HG02943 (cell line): ENCODE data around the gene GASK1B.
A peak's percentile ranks its signal among the peaks of the same experiment; 100 is the strongest.

Source experiments
- ATAC-seq: cut with Tn5 transposase; IDR thresholded peaks from one replicate; pipeline ENCODE4 v1.9.1; 2021; ENCODE audit warnings: mild to moderate bottlenecking, low read depth, moderate library complexity; ENCODE audit not compliant: unreplicated experiment

Gene GASK1B

DNA sequence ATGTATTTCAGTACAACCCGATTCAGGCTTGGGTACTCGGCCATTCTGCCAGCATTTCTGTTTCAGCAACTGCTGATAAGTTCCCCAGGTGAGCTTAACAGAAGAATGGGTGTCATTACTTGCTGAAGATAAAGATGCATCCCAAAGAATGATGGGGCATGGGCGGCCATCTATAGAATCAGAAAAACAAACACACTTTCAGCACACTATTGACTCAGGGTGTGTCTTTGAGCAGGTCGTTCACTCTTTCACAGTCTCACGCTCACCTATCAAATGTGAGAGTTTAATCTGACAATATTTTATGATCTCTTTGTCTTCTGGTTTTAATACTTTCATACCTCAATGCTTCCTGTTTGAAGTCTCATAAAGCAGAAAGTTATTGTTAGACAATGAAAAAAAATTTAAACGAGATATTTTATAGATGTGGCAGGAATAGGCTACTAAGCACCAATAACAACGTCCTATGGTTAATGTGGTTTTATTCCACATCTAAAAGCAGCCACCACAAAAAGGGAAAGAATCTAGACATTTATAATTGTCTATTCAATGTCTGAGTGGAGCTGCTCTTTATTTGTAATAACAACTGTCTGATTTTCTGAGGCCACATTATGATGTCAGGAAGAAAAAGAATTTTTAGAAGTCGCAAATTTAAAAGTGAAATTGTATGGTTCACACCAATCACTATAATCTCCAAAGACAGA lies 17.0 kb downstream of the GASK1B start:
- ATAC-seq = no peak

DNA sequence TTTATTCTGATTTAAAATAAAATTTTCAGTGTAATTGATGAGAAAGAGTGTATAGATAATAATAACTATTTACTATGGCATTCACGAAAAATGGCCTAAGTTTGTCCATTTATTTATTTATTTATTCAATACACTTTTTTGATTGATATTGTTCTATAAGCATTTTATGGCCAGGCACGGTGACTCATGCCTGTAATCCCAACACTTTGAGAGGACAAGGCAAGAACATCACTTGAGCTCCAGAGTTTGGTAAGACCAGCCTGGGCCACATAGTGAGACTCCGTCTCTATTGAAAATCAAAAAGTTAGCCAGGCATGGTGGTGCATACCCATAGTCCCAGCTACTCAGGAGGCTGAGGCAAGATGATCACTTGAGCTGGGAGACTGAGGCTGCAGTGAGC lies 25.7 kb downstream of the GASK1B start:
- ATAC-seq = no peak

DNA sequence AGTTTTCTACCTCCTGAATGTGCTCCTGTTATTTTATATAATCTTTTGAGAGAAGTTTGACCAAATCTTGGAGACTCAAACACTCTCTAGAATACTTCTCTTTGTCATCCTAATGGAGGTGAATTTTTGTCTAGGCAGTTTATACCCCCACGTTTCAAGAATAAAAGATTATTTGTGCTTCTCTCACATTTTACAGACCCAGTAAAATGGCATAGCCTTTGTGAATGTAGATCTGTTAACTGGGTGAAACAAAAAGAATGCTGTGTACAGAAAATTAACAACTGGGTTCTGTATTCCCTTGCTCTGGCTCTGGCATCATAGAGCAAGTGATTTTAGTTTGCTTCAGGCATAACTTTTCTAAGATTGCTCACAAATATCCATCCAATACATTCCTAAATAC lies 26.1 kb downstream of the GASK1B start:
- no peak for ATAC-seq

- no peak for ATAC-seq
Measured at GRCh38 chr4:158139086-158139485, 33.7 kb downstream of the GASK1B start.

DNA sequence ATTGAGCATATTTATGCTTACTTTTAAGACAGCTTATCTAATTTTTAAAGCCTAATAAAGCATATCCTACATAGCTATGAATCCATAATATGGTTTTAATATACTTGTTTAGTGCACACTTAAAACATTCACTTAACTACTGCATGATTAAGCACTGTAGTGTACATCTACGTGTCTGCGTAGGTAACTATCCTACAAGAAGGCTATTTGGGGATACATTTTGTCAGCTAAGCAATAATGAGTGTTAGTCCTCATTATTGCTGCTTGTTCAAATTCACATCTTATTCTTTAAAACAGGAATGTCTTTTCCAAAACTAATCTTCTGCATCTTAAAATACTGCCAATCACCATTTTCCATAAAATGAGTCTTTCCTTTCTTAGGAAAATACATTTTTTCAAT lies 38.6 kb downstream of the GASK1B start:
- no peak for ATAC-seq

GRCh38 chr4:158133551-158133950 lies 39.3 kb downstream of the GASK1B start:
- ATAC-seq = no peak

DNA sequence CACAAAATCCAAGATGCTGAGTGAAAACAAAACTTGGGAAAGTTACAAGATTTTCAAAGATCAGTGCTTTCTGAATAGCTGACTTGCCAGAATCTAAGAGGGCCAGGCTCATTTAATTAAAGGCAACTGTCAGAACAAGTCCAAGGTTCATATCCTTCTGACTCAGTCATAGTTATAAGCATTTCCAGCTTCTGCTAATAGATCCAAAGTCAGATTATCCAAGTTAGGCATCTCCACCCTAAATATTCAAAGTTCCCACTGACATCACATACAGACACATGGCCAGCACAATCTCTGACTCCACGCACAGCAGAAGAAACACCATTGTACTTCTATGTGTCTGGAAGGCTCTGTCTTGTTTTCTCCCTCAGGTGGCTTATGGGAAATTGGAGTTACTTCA lies 41.8 kb downstream of the GASK1B start:
- ATAC-seq = no peak

GRCh38 chr4:158130204-158130603 lies 42.6 kb downstream of the GASK1B start:
- ATAC-seq = no peak

DNA sequence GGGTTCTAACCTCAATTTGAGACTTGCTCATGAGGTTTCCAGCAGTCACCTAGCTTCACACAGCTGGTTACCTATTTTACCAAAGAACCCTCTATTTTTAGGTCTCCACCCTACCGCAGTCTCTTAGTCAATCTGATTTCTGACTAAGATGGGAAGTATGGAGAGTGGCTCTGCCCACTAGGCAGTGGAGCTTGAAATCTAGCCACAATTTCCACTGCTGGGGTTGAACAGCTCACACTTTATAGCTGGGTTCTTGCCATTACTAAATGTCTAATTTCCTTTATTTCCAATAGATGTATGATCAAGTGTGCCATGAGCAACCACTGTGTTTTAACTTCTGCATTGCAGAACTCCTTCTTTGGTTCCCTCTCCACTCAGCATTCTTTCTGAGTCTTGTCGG lies 43.1 kb downstream of the GASK1B start:
- ATAC-seq = peak; percentile 86

DNA sequence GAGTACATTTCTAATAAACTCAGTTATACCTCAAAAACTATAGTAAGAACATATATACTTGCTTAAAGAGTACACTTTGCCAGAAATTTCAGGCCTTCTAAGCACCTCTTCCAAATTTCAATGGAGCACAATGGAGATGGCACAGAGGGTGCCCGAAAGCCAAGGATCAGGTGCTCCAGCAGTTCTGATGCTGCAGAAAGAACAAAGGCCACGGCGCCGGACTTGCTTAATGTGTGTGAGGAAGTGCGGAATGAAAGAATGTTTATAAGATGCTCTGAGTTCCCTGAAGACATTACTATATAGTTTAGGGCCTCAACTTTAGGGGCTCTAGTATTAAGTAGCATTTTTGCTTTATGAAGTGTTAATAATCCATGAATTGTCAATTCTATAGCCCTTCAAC lies 44.3 kb downstream of the GASK1B start:
- ATAC-seq = no peak

DNA sequence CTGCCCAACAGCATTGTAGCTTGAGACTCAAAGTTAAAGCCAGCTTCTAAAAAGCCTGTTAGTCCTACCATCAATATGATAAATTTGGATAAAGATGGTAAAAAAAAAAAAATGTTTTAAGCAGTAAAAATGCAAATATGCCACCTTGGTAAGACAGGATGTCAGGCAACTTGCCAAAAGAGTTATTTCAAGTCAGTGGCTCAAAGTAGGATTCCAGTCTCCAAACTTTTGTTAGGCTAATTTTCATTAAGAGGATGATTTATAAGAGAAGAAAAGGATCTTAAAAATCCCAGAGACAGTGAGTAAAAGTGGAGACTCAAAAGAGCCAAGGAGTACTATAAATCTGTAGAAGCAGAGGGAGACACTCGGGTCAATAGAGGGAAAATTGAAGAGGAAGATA lies 47.5 kb downstream of the GASK1B start:
- ATAC-seq = no peak
